ENCODE results near the gene MYO9B. TPM values are rescaled to one million over a fixed set of nuclear protein-coding genes. Genes with fewer than 3 reads are reported as not detected.

The MYO9B gene
- total and polyA plus RNA-seq, 2 of the 13 experiments (the other 11 are each of a cell fraction or from before 2014, with no cell fraction given), result 18.0 to 18.3 TPM

DNA sequence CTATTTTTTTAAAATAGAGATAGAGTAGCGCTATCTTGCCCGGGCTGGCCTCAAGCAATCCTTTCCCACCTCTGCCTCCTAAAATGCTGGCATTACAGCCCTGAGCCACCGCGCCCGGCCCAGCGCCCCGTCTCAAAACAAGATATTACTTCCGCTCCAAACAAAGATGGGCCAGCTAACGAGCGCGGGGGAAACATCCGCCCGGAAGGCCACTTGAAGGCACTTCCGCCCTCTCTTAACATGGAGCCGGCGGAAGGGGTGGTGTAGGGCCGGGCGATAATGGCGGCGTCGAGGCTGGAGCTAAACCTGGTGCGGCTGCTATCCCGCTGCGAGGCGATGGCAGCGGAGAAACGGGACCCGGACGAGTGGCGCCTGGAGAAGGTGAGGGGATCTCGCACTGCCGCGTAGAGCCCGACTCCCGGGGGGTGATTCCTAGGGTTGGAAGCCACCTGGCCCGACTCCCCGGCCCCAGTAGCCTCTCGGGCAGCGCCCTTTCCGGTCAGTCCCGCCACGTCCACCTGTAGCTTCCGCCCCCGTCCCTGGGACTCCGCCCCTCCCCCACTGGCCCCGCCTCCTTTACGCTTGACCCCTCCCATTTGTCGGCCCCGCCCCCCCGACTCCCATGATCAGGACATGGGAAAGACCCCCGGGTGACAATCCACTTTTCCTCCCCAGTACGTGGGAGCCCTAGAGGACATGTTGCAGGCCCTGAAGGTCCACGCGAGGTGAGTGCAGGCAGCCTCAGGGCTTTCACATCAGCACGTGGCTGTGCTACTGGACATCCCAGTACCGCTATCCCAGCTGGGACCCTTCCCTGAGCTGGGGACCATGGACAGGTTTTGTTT, 139.8 kb downstream of the MYO9B start, which contains the start of gene USE1 (continued):
- TF ChIP-seq, protein P1, sequence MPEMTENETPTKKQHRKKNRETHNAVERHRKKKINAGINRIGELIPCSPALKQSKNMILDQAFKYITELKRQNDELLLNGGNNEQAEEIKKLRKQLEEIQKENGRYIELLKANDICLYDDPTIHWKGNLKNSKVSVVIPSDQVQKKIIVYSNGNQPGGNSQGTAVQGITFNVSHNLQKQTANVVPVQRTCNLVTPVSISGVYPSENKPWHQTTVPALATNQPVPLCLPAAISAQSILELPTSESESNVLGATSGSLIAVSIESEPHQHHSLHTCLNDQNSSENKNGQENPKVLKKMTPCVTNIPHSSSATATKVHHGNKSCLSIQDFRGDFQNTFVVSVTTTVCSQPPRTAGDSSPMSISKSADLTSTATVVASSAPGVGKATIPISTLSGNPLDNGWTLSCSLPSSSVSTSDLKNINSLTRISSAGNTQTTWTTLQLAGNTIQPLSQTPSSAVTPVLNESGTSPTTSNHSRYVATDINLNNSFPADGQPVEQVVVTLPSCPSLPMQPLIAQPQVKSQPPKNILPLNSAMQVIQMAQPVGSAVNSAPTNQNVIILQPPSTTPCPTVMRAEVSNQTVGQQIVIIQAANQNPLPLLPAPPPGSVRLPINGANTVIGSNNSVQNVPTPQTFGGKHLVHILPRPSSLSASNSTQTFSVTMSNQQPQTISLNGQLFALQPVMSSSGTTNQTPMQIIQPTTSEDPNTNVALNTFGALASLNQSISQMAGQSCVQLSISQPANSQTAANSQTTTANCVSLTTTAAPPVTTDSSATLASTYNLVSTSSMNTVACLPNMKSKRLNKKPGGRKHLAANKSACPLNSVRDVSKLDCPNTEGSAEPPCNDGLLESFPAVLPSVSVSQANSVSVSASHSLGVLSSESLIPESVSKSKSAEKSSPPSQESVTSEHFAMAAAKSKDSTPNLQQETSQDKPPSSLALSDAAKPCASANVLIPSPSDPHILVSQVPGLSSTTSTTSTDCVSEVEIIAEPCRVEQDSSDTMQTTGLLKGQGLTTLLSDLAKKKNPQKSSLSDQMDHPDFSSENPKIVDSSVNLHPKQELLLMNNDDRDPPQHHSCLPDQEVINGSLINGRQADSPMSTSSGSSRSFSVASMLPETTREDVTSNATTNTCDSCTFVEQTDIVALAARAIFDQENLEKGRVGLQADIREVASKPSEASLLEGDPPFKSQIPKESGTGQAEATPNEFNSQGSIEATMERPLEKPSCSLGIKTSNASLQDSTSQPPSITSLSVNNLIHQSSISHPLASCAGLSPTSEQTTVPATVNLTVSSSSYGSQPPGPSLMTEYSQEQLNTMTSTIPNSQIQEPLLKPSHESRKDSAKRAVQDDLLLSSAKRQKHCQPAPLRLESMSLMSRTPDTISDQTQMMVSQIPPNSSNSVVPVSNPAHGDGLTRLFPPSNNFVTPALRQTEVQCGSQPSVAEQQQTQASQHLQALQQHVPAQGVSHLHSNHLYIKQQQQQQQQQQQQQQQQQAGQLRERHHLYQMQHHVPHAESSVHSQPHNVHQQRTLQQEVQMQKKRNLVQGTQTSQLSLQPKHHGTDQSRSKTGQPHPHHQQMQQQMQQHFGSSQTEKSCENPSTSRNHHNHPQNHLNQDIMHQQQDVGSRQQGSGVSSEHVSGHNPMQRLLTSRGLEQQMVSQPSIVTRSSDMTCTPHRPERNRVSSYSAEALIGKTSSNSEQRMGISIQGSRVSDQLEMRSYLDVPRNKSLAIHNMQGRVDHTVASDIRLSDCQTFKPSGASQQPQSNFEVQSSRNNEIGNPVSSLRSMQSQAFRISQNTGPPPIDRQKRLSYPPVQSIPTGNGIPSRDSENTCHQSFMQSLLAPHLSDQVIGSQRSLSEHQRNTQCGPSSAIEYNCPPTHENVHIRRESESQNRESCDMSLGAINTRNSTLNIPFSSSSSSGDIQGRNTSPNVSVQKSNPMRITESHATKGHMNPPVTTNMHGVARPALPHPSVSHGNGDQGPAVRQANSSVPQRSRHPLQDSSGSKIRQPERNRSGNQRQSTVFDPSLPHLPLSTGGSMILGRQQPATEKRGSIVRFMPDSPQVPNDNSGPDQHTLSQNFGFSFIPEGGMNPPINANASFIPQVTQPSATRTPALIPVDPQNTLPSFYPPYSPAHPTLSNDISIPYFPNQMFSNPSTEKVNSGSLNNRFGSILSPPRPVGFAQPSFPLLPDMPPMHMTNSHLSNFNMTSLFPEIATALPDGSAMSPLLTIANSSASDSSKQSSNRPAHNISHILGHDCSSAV (CRISPR knock-in tag; IDR thresholded peaks at IDR 0.05; ENCODE audit: borderline replicate concordance), result no peak
- TF ChIP-seq SRSF9 (IDR thresholded peaks at IDR 0.05; ENCODE audit: borderline replicate concordance, insufficient read depth, low read depth, low read length, poor library complexity, severe bottlenecking), result no peak
- TF ChIP-seq SMC3 (IDR thresholded peaks at IDR 0.05; ENCODE audit: low read length), result no peak
- TF ChIP-seq ZNF619 (CRISPR knock-in tag; IDR thresholded peaks at IDR 0.05), result no peak
- no peak for TF ChIP-seq EED (CRISPR knock-in tag; IDR thresholded peaks at IDR 0.05)
- no peak for TF ChIP-seq REXO4 (CRISPR knock-in tag; IDR thresholded peaks at IDR 0.05; ENCODE audit: borderline replicate concordance)
- TF ChIP-seq, protein P2, sequence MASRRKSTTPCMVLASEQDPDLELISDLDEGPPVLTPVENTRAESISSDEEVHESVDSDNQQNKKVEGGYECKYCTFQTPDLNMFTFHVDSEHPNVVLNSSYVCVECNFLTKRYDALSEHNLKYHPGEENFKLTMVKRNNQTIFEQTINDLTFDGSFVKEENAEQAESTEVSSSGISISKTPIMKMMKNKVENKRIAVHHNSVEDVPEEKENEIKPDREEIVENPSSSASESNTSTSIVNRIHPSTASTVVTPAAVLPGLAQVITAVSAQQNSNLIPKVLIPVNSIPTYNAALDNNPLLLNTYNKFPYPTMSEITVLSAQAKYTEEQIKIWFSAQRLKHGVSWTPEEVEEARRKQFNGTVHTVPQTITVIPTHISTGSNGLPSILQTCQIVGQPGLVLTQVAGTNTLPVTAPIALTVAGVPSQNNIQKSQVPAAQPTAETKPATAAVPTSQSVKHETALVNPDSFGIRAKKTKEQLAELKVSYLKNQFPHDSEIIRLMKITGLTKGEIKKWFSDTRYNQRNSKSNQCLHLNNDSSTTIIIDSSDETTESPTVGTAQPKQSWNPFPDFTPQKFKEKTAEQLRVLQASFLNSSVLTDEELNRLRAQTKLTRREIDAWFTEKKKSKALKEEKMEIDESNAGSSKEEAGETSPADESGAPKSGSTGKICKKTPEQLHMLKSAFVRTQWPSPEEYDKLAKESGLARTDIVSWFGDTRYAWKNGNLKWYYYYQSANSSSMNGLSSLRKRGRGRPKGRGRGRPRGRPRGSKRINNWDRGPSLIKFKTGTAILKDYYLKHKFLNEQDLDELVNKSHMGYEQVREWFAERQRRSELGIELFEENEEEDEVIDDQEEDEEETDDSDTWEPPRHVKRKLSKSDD (CRISPR knock-in tag; IDR thresholded peaks at IDR 0.05; ENCODE audit: low read depth), result peak; percentile 93
- TF ChIP-seq ATF1 (CRISPR knock-in tag; IDR thresholded peaks at IDR 0.05), result peak; percentile 69; the same call in 1 of the 2 replicates
- TF ChIP-seq NR2F1 (CRISPR knock-in tag; IDR thresholded peaks at IDR 0.05), result peak in 1 of 2 experiments; percentile 49; a peak in 1 of 4 replicates
- peak; percentile 81; the same call in 1 of the 2 replicates for TF ChIP-seq SP4 (CRISPR knock-in tag; IDR thresholded peaks at IDR 0.05)
- peak; percentile 70 for TF ChIP-seq FOXO1 (CRISPR knock-in tag; IDR thresholded peaks at IDR 0.05)
- no peak; the same call in 1 of the 2 replicates for TF ChIP-seq KDM4B (CRISPR knock-in tag; IDR thresholded peaks at IDR 0.05)
- peak; percentile 85 for TF ChIP-seq MED8 (CRISPR knock-in tag; IDR thresholded peaks at IDR 0.05; ENCODE audit: insufficient replicate concordance)
- no peak for TF ChIP-seq HDAC6 (IDR thresholded peaks at IDR 0.05; ENCODE audit: low read depth, low read length)
- TF ChIP-seq ZNF891 (CRISPR knock-in tag; IDR thresholded peaks at IDR 0.05), result 0 out of 2 replicates have a peak, but pooled peaks have one; percentile 25
- TF ChIP-seq MED1 (CRISPR knock-in tag; IDR thresholded peaks at IDR 0.05), result peak; percentile 83
- peak; percentile 59 for TF ChIP-seq ERF (CRISPR knock-in tag; IDR thresholded peaks at IDR 0.05)
- TF ChIP-seq NFRKB (IDR thresholded peaks at IDR 0.05), result peak; percentile 95
- peak; percentile 100 for TF ChIP-seq DMAP1 (CRISPR knock-in tag; IDR thresholded peaks at IDR 0.05)
- TF ChIP-seq YEATS2 (CRISPR knock-in tag; IDR thresholded peaks at IDR 0.05; ENCODE audit: borderline replicate concordance), result peak; percentile 86
